Body of pancreas (tissue), 4 donors: ENCODE data around the gene WASF3. TPM values are rescaled to one million over a fixed set of nuclear protein-coding genes. Genes with fewer than 3 reads are reported as not detected.

ENCODE experiments used
- ATAC-seq: fragments of 150-250 bp; one replicate; pipeline ENCODE4 v1.9.1; 2016
- DNase-seq, 4 donors: peaks; one replicate each; pipeline ENCODE4 v3.0.0-alpha.2; 2019
- H3K27ac ChIP-seq, 4 donors: fragments of 200-600 bp; sonication (generic); 1 replicate in 3 of 4; 2 replicates in 1 of 4; pipeline versions ENCODE4 v1.5.1 to v1.6.1; 2016 to 2019; ENCODE audit warnings: mild to moderate bottlenecking in 1 of 4, mixed read lengths in 1 of 4, moderate library complexity in 1 of 4
- H3K27me3 ChIP-seq, 2 donors: fragments of 200-600 bp; sonication (generic); one replicate each; pipeline ENCODE4 v1.6.0; 2016; ENCODE audit warnings: mild to moderate bottlenecking in 1 of 2
- H3K36me3 ChIP-seq, 2 donors: fragments of 200-600 bp; sonication (generic); replicated peaks in 1 of 2; 2 replicates each; pipeline ENCODE4 v1.5.1; 2016; ENCODE audit warnings: low read depth in 2 of 2; ENCODE audit not compliant: insufficient read depth in 1 of 2
- H3K4me1 ChIP-seq: fragments of 200-600 bp; sonication (generic); one replicate; pipeline ENCODE4 v1.6.0; 2016
- H3K4me3 ChIP-seq, 2 donors: fragments of 200-600 bp; sonication (generic); 1 replicate in 1 of 2; 2 replicates in 1 of 2; pipeline ENCODE4 v1.5.1; 2016 to 2019
- H3K9me3 ChIP-seq, 3 donors: fragments of 200-600 bp; sonication (generic); 1 replicate in 2 of 3; 2 replicates in 1 of 3; pipeline ENCODE4 v1.5.1; 2016
- POLR2A ChIP-seq, 3 donors: fragments of 450-650 bp; IDR thresholded peaks; one replicate each; pipeline ENCODE4 v1.6.1; 2016; ENCODE audit warnings: antibody characterized with exemption in 3 of 3, mild to moderate bottlenecking in 2 of 3
- WGBS, 2 donors: methylation state at CpG; one replicate each; pipeline ENCODE4 v1.1.5; 2017; 5-methylcytosine and 5-hydroxymethylcytosine counted together
- intact Hi-C: fragments of 100-400 bp; cut with DNase I; formaldehyde crosslinking; loops from one replicate; pipeline ENCODE4 v1.15.1; 2023
- total RNA-seq, 2 donors: library from RNA; depleted of rRNA; stranded (reverse); fragments of >200 nt; gene quantifications; one replicate each; pipeline ENCODE4 v1.1.0, GENCODE V29; 2016
- TF ChIP-seq, protein P1 (sequence below), 7 experiments: fragments of 450-650 bp in 4 of 7; fragments of 200-600 bp in 3 of 7; sonication (generic) in 3 of 7; IDR thresholded peaks; one replicate each; pipeline ENCODE4 v1.5.1; 2016 to 2019; ENCODE audit warnings: antibody characterized with exemption in 7 of 7

The WASF3 gene
- total RNA-seq, 2 donors from 2014 or later = 6.0 to 13.2 TPM

DNA sequence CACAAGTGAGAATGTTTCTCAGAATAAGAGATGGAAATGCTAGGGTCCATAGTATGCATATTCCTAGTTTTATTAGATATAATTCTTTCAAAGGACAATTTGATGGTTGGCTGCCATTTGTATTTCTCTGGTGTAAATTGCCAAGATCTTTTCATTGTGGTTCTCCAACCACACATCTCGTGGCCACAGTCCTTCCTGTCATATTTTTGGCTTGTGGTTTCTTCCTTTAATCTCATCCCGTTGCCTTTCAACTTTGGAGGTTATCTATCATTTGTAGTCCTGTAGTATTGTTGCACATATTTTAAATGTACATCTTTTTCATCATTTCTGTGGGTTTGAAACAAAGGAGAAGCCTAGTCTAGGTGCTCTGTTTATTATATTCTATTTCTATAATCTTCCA lies 61.2 kb downstream of the WASF3 start:
- Histone ChIP-seq H3K4me1 (no peaks in the 10 kb centered on the region), H3K27me3 (no peaks in the 10 kb centered on the region), H3K4me3 (no peak overlapping the region), H3K27ac (no peak overlapping the region), H3K36me3 (no peaks in the 10 kb centered on the region), H3K9me3 (no peaks in the 10 kb centered on the region)
- intact Hi-C loops = no loop called here
- no peak for ATAC-seq
- WGBS, 2 donors = 70 to 74% methylated on average over 2 of the region's 2 CpGs
- DNase-seq = no peak
- TF ChIP-seq, protein P1, sequence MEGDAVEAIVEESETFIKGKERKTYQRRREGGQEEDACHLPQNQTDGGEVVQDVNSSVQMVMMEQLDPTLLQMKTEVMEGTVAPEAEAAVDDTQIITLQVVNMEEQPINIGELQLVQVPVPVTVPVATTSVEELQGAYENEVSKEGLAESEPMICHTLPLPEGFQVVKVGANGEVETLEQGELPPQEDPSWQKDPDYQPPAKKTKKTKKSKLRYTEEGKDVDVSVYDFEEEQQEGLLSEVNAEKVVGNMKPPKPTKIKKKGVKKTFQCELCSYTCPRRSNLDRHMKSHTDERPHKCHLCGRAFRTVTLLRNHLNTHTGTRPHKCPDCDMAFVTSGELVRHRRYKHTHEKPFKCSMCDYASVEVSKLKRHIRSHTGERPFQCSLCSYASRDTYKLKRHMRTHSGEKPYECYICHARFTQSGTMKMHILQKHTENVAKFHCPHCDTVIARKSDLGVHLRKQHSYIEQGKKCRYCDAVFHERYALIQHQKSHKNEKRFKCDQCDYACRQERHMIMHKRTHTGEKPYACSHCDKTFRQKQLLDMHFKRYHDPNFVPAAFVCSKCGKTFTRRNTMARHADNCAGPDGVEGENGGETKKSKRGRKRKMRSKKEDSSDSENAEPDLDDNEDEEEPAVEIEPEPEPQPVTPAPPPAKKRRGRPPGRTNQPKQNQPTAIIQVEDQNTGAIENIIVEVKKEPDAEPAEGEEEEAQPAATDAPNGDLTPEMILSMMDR (IDR thresholded peaks at IDR 0.05) = no peak
- no peak for TF ChIP-seq POLR2A (IDR thresholded peaks at IDR 0.05)

DNA sequence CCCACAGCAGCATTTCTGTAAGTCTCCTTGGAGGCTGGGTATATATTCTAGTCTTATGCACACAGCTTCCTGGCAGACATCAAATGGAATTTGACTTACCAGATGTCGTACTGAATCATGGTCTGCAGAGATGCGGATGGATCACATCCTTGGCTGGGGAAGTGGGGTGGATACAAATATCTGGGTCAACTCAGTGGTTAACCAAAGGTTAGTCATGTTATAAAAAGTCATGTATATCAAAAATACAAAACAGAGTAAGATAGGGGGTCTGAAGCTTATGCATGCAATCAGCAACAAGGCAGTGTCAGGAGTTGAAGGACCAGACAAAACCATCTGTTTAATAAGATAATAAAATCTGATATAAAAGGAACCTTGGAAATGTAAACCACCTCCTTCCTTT lies 61.9 kb downstream of the WASF3 start:
- no peak for ATAC-seq
- intact Hi-C loops = no loop called here
- DNase-seq = no peak

DNA sequence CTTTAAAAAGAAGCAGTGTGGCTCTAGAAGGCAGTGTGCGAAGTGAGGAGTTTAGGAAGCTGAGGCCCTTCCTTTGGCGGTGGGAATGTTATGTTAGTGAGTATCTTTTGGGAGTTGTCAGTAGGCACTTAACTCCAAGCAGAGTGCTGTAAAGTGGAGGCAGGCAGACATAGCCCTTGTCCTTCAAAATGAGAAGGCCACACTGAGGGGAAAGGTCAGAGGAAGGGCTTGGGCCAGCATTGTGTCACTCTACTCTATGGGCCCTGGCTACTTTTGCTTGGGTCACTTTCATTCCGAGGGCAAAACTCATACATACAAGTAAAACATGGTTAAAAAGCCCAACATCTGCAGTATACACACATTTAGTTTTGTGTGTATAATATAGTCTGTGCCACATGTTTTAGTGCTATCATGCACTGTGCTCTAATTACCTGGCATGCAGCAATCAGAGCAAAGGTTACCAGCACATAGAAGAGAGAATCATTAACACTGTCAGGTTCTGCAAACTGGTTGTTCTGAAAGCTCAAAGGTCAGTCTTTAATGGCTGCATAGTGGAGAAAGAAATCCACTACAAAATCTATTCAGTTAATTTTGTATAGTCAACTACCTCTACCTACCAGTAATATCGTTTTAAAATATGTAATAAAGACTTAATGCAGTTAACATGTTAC lies 64.4 kb downstream of the WASF3 start:
- no peak for TF ChIP-seq POLR2A (IDR thresholded peaks at IDR 0.05)
- TF ChIP-seq, protein P1 (IDR thresholded peaks at IDR 0.05) = no peak
- Histone ChIP-seq H3K4me3 (no peak overlapping the region), H3K36me3 (no peaks in the 10 kb centered on the region), H3K27ac (no peak overlapping the region), H3K9me3 (no peaks in the 10 kb centered on the region), H3K27me3 (no peaks in the 10 kb centered on the region), H3K4me1 (no peaks in the 10 kb centered on the region)
- intact Hi-C loops = no loop called here
- 84% methylated on average over 4 of the region's 4 CpGs for WGBS, 2 donors
- ATAC-seq (no peak), DNase-seq (no peak)

More for the DNA sequence above, 61.9 kb downstream of the WASF3 start:
- 72 to 86% methylated on average over 2 of the region's 2 CpGs for WGBS, 2 donors
- no peaks in the 10 kb centered on the region for H3K9me3 ChIP-seq
- no peak overlapping the region for H3K4me3 ChIP-seq
- no peaks in the 10 kb centered on the region for H3K36me3 ChIP-seq
- TF ChIP-seq POLR2A (IDR thresholded peaks at IDR 0.05) = no peak
- TF ChIP-seq, protein P1 (IDR thresholded peaks at IDR 0.05) = no peak
- no peaks in the 10 kb centered on the region for H3K4me1 ChIP-seq
- H3K27ac ChIP-seq = no peak overlapping the region
- H3K27me3 ChIP-seq = no peaks in the 10 kb centered on the region

DNA sequence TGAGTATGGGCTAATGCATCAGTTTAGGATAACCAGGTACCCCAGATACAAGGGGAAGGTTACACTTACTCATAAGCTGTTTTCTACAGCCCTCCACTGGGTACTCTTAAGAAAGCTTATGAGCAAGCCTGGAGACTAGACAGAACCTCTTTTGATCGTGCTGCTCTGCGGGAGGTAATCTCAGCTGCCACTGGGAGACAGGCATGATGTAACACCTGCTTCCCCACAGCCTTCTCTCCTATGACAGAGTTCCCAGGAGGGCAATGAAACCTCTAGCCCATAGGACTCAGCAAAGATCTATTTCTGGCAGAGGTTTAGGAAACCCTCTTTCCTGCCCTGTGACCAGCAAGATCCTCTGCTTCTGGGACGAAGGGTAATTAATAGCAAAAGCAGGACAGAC lies 65.6 kb downstream of the WASF3 start:
- no peaks in the 10 kb centered on the region for H3K9me3 ChIP-seq
- H3K27me3 ChIP-seq = no peaks in the 10 kb centered on the region
- H3K36me3 ChIP-seq = no peaks in the 10 kb centered on the region
- no peak overlapping the region for H3K4me3 ChIP-seq
- DNase-seq = no peak
- intact Hi-C loops = no loop called here
- WGBS, 2 donors = 73 to 74% methylated on average over 3 of the region's 3 CpGs
- no peak for ATAC-seq
- H3K27ac ChIP-seq = no peak overlapping the region
- H3K4me1 ChIP-seq = no peaks in the 10 kb centered on the region
- TF ChIP-seq POLR2A (IDR thresholded peaks at IDR 0.05) = no peak

DNA sequence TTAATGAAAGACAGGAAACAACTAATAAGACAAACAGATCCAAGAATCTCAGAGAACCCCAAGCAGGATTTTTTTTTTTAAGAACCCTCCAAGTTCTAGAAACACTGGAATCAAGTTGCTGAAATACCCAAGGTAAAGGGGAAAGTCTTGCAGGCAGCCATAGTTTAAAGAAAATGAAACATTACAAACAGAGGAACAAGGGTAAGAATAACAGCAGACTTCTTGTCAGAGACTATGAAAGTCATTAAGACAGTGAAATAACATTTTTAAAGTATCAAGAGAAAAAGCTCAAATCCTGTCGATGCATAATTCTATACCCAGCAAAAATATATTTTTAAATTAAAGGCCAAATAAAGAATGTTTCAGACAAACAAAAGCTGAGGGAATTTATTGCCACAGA lies 67.1 kb downstream of the WASF3 start:
- ATAC-seq = no peak
- H3K9me3 ChIP-seq = no peaks in the 10 kb centered on the region
- no peaks in the 10 kb centered on the region for H3K36me3 ChIP-seq
- no peak for DNase-seq
- no peak overlapping the region for H3K4me3 ChIP-seq
- no peaks in the 10 kb centered on the region for H3K27me3 ChIP-seq
- H3K27ac ChIP-seq = no peak overlapping the region
- no peaks in the 10 kb centered on the region for H3K4me1 ChIP-seq
- intact Hi-C loops = no loop called here
- TF ChIP-seq POLR2A (IDR thresholded peaks at IDR 0.05) = no peak
- TF ChIP-seq, protein P1 (IDR thresholded peaks at IDR 0.05) = no peak
- 93 to 96% methylated on average over 1 of the region's 1 CpG for WGBS, 2 donors
